ENCODE data around the gene ASIC1. TPM values are rescaled to one million over a fixed set of nuclear protein-coding genes. Genes with fewer than 3 reads are reported as not detected.
A peak's percentile ranks its signal among the peaks of the same experiment; 100 is the strongest.

ASIC1 gene
- total RNA-seq = 0.72 and 0.88 TPM in 2 replicates

DNA sequence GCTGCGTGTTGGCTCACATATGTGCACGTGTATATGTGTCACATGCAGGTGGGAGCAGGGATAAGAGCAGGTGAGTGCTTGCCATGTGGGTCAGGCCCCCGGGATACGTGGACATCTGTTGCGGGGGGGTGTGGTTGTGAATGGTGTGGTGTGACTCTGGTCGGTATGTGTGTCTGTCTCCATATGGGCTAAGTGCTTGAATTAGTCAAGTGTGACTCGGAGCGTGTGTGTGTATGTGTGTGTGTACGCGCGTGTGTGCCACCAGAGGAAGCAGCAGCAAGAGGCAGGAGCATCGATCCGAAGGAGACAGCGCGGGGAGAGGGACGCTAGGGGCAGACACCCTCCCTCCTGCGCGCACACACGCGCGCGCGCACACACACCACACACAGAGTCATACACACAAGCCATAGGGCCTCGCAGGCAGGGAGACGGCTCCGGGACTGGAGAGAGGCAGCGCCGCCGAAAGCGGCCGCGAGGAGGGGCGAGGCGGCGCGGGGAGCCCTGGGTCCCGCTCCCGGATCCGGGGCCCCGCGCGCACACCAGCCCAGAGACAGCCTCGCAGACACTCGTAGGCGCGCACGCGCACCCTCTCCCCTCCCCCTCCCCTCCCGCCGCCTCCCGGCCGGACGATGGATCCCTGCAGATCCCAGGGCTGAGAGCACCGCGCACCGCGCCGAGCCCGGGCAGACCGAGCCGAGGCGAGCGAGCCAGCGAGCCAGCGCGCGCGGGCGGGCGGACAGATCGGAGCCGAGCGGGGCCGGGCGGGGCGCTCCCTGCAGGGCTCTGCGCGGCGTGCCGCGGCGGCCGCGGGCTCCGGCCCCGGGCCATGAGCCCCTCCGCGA, at the start of gene ASIC1:
Gene ASIC1 (plus strand): TSS at position 597 of the 842 bp plus-strand sequence. CDS start 1,171 bp downstream, outside the sequence.
- H3K36me3 ChIP-seq (ENCODE audit: insufficient read depth, low read length) = no peaks in the 10 kb centered on the region
- peaks cover 3% of the 10 kb centered on the region for H4K20me1 ChIP-seq (ENCODE audit: insufficient read depth, low read length)
- H3K4me1 ChIP-seq (ENCODE audit: insufficient read depth, low read length) = peaks cover 6% of the 10 kb centered on the region
- H3K9me3 ChIP-seq (ENCODE audit: low read depth, low read length) = no peaks in the 10 kb centered on the region
- H2AFZ ChIP-seq (ENCODE audit: low read length) = peak within 1 kb of the TSS; percentile 79
- no peaks in the 10 kb centered on the region for H3K79me2 ChIP-seq (ENCODE audit: insufficient read depth, low read length)
- peak; percentile 98 for DNase-seq (ENCODE audit: insufficient read length, low spot score, missing footprints)
- peak within 1 kb of the TSS; percentile 91 for H3K4me2 ChIP-seq (ENCODE audit: insufficient read depth, low read length)
- TF ChIP-seq CTCF (IDR thresholded peaks at IDR 0.05; ENCODE audit: extremely low read depth, low read depth, low read length) = no peak
- H3K27me3 ChIP-seq (ENCODE audit: insufficient read depth, low read length) = peaks cover 24% of the 10 kb centered on the region
- no peak within 1 kb of the TSS for H3K27ac ChIP-seq (ENCODE audit: low read depth, low read length)
- H3K4me3 ChIP-seq (ENCODE audit: insufficient read depth, low read length) = peak within 1 kb of the TSS; percentile 71

GRCh38 chr12:50013361-50014147, 43.8 kb upstream of the ASIC1 start:
- Histone ChIP-seq H3K27ac (ENCODE audit: low read depth, low read length) (peak overlapping the region; percentile 59), H3K79me2 (ENCODE audit: insufficient read depth, low read length) (peaks cover 82% of the 10 kb centered on the region), H3K4me2 (ENCODE audit: insufficient read depth, low read length) (no peak overlapping the region), H3K36me3 (ENCODE audit: insufficient read depth, low read length) (peaks cover 7% of the 10 kb centered on the region), H3K9me3 (ENCODE audit: low read depth, low read length) (no peaks in the 10 kb centered on the region), H2AFZ (ENCODE audit: low read length) (peak overlapping the region; percentile 67), H3K4me1 (ENCODE audit: insufficient read depth, low read length) (peaks cover 25% of the 10 kb centered on the region), H3K27me3 (ENCODE audit: insufficient read depth, low read length) (no peaks in the 10 kb centered on the region), H3K4me3 (ENCODE audit: insufficient read depth, low read length) (no peak overlapping the region), H4K20me1 (ENCODE audit: insufficient read depth, low read length) (no peaks in the 10 kb centered on the region)
- TF ChIP-seq CTCF (IDR thresholded peaks at IDR 0.05; ENCODE audit: extremely low read depth, low read depth, low read length) = no peak
- peak; percentile 66 for DNase-seq (ENCODE audit: insufficient read length, low spot score, missing footprints)

DNA sequence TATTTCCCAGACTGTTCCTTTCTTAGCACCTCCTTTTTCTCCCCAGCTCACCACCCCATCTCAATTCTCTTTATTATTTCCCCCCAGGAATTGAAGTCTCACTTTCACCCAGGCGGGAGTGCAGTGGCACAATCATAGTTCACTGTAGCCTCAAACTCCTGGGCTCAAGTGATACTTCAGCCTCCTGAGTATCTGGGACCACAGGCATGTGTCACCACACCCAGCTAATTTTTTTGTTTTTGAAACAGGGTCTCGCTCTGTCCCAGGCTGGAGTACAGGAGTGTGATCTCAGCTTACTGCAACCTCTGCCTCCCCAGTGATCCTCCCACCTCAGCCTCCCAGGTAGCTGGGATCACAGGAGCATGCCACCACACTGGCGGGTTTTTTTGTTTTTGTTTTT, 43.1 kb upstream of the ASIC1 start:
- no peak for DNase-seq (ENCODE audit: insufficient read length, low spot score, missing footprints)
- no peak overlapping the region for H3K4me3 ChIP-seq (ENCODE audit: insufficient read depth, low read length)
- no peaks in the 10 kb centered on the region for H3K9me3 ChIP-seq (ENCODE audit: low read depth, low read length)
- H3K4me1 ChIP-seq (ENCODE audit: insufficient read depth, low read length) = peaks cover 30% of the 10 kb centered on the region
- H4K20me1 ChIP-seq (ENCODE audit: insufficient read depth, low read length) = no peaks in the 10 kb centered on the region
- peak overlapping the region; percentile 59 for H3K27ac ChIP-seq (ENCODE audit: low read depth, low read length)
- peaks cover 84% of the 10 kb centered on the region for H3K79me2 ChIP-seq (ENCODE audit: insufficient read depth, low read length)
- peaks cover 7% of the 10 kb centered on the region for H3K36me3 ChIP-seq (ENCODE audit: insufficient read depth, low read length)
- no peak overlapping the region for H2AFZ ChIP-seq (ENCODE audit: low read length)
- no peak overlapping the region for H3K4me2 ChIP-seq (ENCODE audit: insufficient read depth, low read length)
- no peaks in the 10 kb centered on the region for H3K27me3 ChIP-seq (ENCODE audit: insufficient read depth, low read length)
- TF ChIP-seq CTCF (IDR thresholded peaks at IDR 0.05; ENCODE audit: extremely low read depth, low read depth, low read length) = no peak
